Liver (tissue), 9 donors: Measurements from ENCODE around the gene TTC24. TPM values are rescaled to one million over a fixed set of nuclear protein-coding genes. Genes with fewer than 3 reads are reported as not detected.

Experiments
- DNase-seq: peaks from one replicate; pipeline ENCODE4 v3.0.0-alpha.2; 2017; ENCODE audit warnings: low spot score
- H3K27ac ChIP-seq, 2 donors: one replicate each; pipeline ENCODE4 v1.7.0; 2013; ENCODE audit warnings: inconsistent platforms in 2 of 2, low read length in 2 of 2, control low read depth in 1 of 2, low read depth in 1 of 2, mild to moderate bottlenecking in 1 of 2
- H3K27me3 ChIP-seq, 4 donors: one replicate each; pipeline versions ENCODE4 v1.6.1 to v1.7.0; 2013; ENCODE audit warnings: low read length in 3 of 4, inconsistent platforms in 1 of 4, mild to moderate bottlenecking in 1 of 4, moderate library complexity in 1 of 4; ENCODE audit not compliant: control insufficient read depth in 4 of 4, insufficient read depth in 4 of 4
- H3K36me3 ChIP-seq, 4 donors: one replicate each; pipeline versions ENCODE4 v1.6.1 to v1.7.0; 2013; ENCODE audit warnings: low read length in 3 of 4, mild to moderate bottlenecking in 3 of 4, low read depth in 1 of 4, moderate library complexity in 1 of 4; ENCODE audit not compliant: control insufficient read depth in 4 of 4, insufficient read depth in 3 of 4
- H3K4me1 ChIP-seq, 4 donors: one replicate each; pipeline versions ENCODE4 v1.6.1 to v1.7.0; 2013; ENCODE audit warnings: low read length in 3 of 4, mild to moderate bottlenecking in 3 of 4, moderate library complexity in 1 of 4; ENCODE audit not compliant: control insufficient read depth in 4 of 4, insufficient read depth in 4 of 4
- H3K4me3 ChIP-seq, 3 donors: one replicate each; pipeline versions ENCODE4 v1.6.1 to v1.7.0; 2013; ENCODE audit warnings: low read length in 3 of 3, control low read depth in 1 of 3, low read depth in 1 of 3, mild to moderate bottlenecking in 1 of 3
- H3K9ac ChIP-seq, 2 donors: one replicate each; pipeline ENCODE4 v1.7.0; 2013; ENCODE audit warnings: low read length in 2 of 2, mild to moderate bottlenecking in 2 of 2, moderate library complexity in 2 of 2, control low read depth in 1 of 2, low read depth in 1 of 2
- H3K9me3 ChIP-seq, 4 donors: one replicate each; pipeline versions ENCODE4 v1.6.1 to v1.7.0; 2013; ENCODE audit warnings: low read length in 3 of 4; ENCODE audit not compliant: control insufficient read depth in 4 of 4
- EGR1 ChIP-seq, 2 donors: IDR thresholded peaks; 2 replicates each; pipeline ENCODE4 v1.6.1; 2016 to 2018; ENCODE audit warnings: antibody characterized with exemption in 2 of 2, low read depth in 2 of 2
- FOXA1 ChIP-seq: IDR thresholded peaks from 2 replicates; pipeline ENCODE4 v1.6.1; 2016; ENCODE audit warnings: antibody characterized with exemption
- GABPA ChIP-seq, 2 donors: IDR thresholded peaks in 1 of 2; conservative IDR thresholded peaks in 1 of 2; 2 replicates each; pipeline ENCODE4 v1.6.1; 2016; ENCODE audit warnings: antibody characterized with exemption in 2 of 2, mild to moderate bottlenecking in 1 of 2, moderate library complexity in 1 of 2
- HNF4A ChIP-seq, 2 donors: conservative IDR thresholded peaks; 2 replicates each; pipeline ENCODE4 v1.6.1; 2016; ENCODE audit warnings: antibody characterized with exemption in 2 of 2, mild to moderate bottlenecking in 2 of 2
- HNF4G ChIP-seq: IDR thresholded peaks from 2 replicates; pipeline ENCODE4 v1.6.1; 2016; ENCODE audit warnings: antibody characterized with exemption
- JUND ChIP-seq, 2 donors: IDR thresholded peaks; 2 replicates each; pipeline ENCODE4 v1.6.1; 2016; ENCODE audit warnings: antibody characterized with exemption in 2 of 2
- MAX ChIP-seq: IDR thresholded peaks from 2 replicates; pipeline ENCODE4 v1.6.1; 2016; ENCODE audit warnings: antibody characterized with exemption
- RAD21 ChIP-seq, 2 donors: IDR thresholded peaks; 2 replicates each; pipeline ENCODE4 v1.6.1; 2016; ENCODE audit warnings: antibody characterized with exemption in 2 of 2, mild to moderate bottlenecking in 2 of 2
- TAF1 ChIP-seq: conservative IDR thresholded peaks from 2 replicates; pipeline ENCODE4 v1.6.1; 2016; ENCODE audit warnings: antibody characterized with exemption, mild to moderate bottlenecking
- YY1 ChIP-seq: IDR thresholded peaks from 2 replicates; pipeline ENCODE4 v1.6.1; 2016; ENCODE audit warnings: antibody characterized with exemption, mild to moderate bottlenecking
- WGBS: extraction: QIAGEN DNeasy Blood & Tissue Kit; methylation state at CpG from one replicate; pipeline ENCODE4 v1.1.7; 2013; 5-methylcytosine and 5-hydroxymethylcytosine counted together
- polyA plus RNA-seq, 2 donors: library from polyadenylated mRNA; stranded (reverse) in 1 of 2; unstranded in 1 of 2; fragments of 200-250 nt in 1 of 2; fragments of >200 nt in 1 of 2; fragmentation: Nextera tagmentation in 1 of 2; extraction: Ambion mirVana in 1 of 2; gene quantifications; one replicate each; pipeline versions ENCODE4 v1.2.1 to v1.2.3, GENCODE V29; 2013 to 2015
- total RNA-seq, 2 donors: library from RNA; depleted of rRNA; stranded (reverse); fragments of >200 nt; gene quantifications; one replicate each; pipeline ENCODE4 v1.2.3, GENCODE V29; 2014
- TF ChIP-seq, protein P1 (sequence below): IDR thresholded peaks from 2 replicates; pipeline ENCODE4 v1.6.1; 2016; ENCODE audit warnings: antibody characterized with exemption
- TF ChIP-seq, protein P2 (sequence below): fragments of 150-350 bp; IDR thresholded peaks from 2 replicates; pipeline ENCODE4 v1.5.1; 2017; ENCODE audit warnings: improper control_type of control experiment, low read depth, low read length; ENCODE audit not compliant: missing input control
- TF ChIP-seq, protein P3 (sequence below): IDR thresholded peaks from 2 replicates; pipeline ENCODE4 v1.6.1; 2016; ENCODE audit warnings: antibody characterized with exemption
- donor health status: healthy.
- donor health status: healthy.
- donor health status: healthy.
- donor health status: healthy.
- donor health status: healthy.

Gene TTC24
- total and polyA plus RNA-seq, 4 donors, result 0.08 to 0.14 (median 0.10) TPM; not detected in 1

DNA sequence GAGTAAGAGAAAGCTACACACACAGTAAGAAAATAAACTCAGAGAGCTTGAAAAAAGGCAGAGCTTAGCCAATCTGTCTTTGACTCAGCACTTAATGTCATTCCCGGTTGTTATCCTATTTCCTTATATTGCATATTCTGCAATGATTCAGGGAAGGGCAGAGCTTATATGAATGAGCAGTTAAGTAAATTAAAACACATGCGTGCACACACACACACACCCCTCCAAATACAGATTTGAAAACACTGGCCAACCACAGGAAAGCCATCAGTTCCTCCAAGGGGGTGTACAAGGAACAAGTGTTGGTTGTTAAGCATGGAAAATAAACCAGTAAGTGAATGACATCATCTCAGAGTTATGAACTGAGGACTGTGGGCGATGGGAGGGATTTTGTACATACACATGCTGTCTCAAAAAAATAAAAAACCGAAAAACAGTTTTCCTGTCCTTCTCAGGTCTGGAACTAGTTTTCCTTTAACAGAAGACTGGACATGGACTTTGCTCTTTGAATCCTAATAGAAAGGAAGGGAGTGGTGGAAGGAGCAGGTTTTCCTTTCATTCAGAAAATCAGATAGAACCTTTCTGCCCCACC, 8.2 kb upstream of the TTC24 start:
- Histone ChIP-seq H3K4me3 (no peak overlapping the region), H3K27ac (no peak overlapping the region), H3K9me3 (no peaks in the 10 kb centered on the region), H3K27me3 (peaks cover 0 to 3% (median 0%) of the 10 kb centered on the region in 4 donors), H3K36me3 (no peaks in the 10 kb centered on the region), H3K4me1 (peaks cover 4 to 11% (median 6%) of the 10 kb centered on the region in 4 donors), H3K9ac (no peak overlapping the region)
- WGBS, result 36% methylated on average over 4 of the region's 4 CpGs
- DNase-seq, result no peak
- TF ChIP-seq GABPA (IDR thresholded peaks at IDR 0.05 in 1 of 2, conservative IDR thresholded peaks at IDR 0.05 in 1 of 2) (no peak), HNF4G (no peak), YY1 (no peak), TAF1 (no peak), HNF4A (conservative IDR thresholded peaks at IDR 0.05) (no peak)
- TF ChIP-seq, protein P1, sequence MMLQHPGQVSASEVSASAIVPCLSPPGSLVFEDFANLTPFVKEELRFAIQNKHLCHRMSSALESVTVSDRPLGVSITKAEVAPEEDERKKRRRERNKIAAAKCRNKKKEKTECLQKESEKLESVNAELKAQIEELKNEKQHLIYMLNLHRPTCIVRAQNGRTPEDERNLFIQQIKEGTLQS, result no peak
- TF ChIP-seq, protein P2, sequence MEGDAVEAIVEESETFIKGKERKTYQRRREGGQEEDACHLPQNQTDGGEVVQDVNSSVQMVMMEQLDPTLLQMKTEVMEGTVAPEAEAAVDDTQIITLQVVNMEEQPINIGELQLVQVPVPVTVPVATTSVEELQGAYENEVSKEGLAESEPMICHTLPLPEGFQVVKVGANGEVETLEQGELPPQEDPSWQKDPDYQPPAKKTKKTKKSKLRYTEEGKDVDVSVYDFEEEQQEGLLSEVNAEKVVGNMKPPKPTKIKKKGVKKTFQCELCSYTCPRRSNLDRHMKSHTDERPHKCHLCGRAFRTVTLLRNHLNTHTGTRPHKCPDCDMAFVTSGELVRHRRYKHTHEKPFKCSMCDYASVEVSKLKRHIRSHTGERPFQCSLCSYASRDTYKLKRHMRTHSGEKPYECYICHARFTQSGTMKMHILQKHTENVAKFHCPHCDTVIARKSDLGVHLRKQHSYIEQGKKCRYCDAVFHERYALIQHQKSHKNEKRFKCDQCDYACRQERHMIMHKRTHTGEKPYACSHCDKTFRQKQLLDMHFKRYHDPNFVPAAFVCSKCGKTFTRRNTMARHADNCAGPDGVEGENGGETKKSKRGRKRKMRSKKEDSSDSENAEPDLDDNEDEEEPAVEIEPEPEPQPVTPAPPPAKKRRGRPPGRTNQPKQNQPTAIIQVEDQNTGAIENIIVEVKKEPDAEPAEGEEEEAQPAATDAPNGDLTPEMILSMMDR, result no peak
- TF ChIP-seq, protein P3, sequence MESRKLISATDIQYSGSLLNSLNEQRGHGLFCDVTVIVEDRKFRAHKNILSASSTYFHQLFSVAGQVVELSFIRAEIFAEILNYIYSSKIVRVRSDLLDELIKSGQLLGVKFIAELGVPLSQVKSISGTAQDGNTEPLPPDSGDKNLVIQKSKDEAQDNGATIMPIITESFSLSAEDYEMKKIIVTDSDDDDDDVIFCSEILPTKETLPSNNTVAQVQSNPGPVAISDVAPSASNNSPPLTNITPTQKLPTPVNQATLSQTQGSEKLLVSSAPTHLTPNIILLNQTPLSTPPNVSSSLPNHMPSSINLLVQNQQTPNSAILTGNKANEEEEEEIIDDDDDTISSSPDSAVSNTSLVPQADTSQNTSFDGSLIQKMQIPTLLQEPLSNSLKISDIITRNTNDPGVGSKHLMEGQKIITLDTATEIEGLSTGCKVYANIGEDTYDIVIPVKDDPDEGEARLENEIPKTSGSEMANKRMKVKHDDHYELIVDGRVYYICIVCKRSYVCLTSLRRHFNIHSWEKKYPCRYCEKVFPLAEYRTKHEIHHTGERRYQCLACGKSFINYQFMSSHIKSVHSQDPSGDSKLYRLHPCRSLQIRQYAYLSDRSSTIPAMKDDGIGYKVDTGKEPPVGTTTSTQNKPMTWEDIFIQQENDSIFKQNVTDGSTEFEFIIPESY, result no peak

DNA sequence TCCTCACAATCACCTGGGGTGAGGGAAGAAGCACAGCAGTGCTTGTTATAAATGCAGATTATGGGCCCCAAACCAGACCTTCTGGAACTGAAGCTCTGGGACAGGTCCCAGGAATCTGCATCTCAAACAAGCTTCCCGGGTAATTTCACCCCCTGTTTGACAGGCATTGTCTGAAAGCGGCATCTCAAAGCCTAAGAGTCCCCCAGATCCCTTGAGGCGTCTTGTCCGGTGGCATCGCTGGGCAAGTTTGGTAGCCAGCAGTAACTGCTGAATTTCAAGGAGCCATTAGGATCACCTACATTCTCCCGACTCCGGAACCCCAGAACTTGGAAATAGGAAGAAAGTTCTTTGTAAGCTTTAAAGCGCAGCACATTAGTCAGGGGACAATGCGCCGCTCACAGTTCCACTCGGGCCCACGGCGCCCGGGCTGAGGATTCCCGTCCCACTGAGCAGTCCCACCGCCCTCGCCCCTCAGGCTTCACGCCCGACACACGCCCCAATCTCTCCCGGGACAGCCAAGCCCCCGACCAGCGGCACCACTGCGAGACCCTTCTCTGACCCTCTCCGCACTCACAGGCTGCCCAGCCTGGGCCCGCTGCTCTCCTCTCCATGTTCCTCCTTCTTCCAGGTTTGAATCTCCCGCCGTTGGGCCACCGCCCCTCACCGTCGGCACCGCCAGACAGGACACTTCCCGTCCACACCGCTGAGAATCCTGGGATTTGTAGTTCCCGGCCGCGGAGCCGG, 7.4 kb upstream of the TTC24 start, which contains the start of gene IQGAP3:
Gene IQGAP3, minus strand, starts transcription at position 647 of the 744 bp plus-strand sequence. Its CDS starts 36 bp downstream, at position 611.
- no peak within 1 kb of the TSS for H3K27ac ChIP-seq
- 2% methylated on average over 38 of the region's 38 CpGs for WGBS
- H3K27me3 ChIP-seq, result peaks cover 0 to 3% (median 0%) of the 10 kb centered on the region in 4 donors
- TF ChIP-seq FOXA1 (no peak), EGR1 (IDR thresholded peaks at IDR 0.05; ENCODE audit: low read depth in 2 of 2) (no peak), HNF4A (conservative IDR thresholded peaks at IDR 0.05) (no peak), TAF1 (no peak), RAD21 (IDR thresholded peaks at IDR 0.05) (peak in 1 of 2 donors; percentile 14), GABPA (IDR thresholded peaks at IDR 0.05 in 1 of 2, conservative IDR thresholded peaks at IDR 0.05 in 1 of 2) (peak; percentile 12 to 85), JUND (IDR thresholded peaks at IDR 0.05) (no peak), YY1 (peak; percentile 31), MAX (no peak)
- TF ChIP-seq, protein P2, result no peak
- TF ChIP-seq, protein P3, result no peak
- H3K9ac ChIP-seq, result no peak within 1 kb of the TSS
- H3K36me3 ChIP-seq, result no peaks in the 10 kb centered on the region
- H3K4me3 ChIP-seq, result peak within 1 kb of the TSS in 2 of 3 donors; percentile 21 to 29
- peaks cover 4 to 11% (median 6%) of the 10 kb centered on the region in 4 donors for H3K4me1 ChIP-seq
- no peaks in the 10 kb centered on the region for H3K9me3 ChIP-seq
- DNase-seq, result peak; percentile 85
